Body of pancreas (tissue), 4 donors: ENCODE results near the gene RPRD1B.

Source experiments
- POLR2A ChIP-seq, 3 donors: fragments of 450-650 bp; IDR thresholded peaks; one replicate each; pipeline ENCODE4 v1.6.1; 2016; ENCODE audit warnings: antibody characterized with exemption in 3 of 3, mild to moderate bottlenecking in 2 of 3
- TF ChIP-seq, protein P1 (sequence below), 7 experiments: fragments of 450-650 bp in 4 of 7; fragments of 200-600 bp in 3 of 7; sonication (generic) in 3 of 7; IDR thresholded peaks; one replicate each; pipeline ENCODE4 v1.5.1; 2016 to 2019; ENCODE audit warnings: antibody characterized with exemption in 7 of 7

DNA sequence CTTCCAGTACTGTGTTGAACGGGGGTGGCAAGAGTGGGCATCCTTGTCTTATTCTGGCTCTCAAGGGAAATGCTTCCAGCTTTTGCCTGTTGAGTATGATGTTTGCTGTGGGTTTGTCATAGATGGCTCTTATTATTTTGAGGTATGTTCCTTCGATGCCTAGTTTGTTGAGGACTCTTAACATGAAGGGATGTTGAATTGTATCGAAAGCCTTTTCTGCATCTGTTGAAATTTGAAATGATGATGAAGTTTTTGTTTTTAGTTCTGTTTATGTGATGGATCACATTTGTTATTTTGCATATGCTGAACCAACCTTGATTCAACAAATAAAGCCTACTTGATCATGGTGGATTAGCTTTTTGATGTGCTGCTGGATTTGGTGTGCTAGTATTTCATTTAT lies 48.0 kb downstream of the RPRD1B start:
- TF ChIP-seq, protein P1, sequence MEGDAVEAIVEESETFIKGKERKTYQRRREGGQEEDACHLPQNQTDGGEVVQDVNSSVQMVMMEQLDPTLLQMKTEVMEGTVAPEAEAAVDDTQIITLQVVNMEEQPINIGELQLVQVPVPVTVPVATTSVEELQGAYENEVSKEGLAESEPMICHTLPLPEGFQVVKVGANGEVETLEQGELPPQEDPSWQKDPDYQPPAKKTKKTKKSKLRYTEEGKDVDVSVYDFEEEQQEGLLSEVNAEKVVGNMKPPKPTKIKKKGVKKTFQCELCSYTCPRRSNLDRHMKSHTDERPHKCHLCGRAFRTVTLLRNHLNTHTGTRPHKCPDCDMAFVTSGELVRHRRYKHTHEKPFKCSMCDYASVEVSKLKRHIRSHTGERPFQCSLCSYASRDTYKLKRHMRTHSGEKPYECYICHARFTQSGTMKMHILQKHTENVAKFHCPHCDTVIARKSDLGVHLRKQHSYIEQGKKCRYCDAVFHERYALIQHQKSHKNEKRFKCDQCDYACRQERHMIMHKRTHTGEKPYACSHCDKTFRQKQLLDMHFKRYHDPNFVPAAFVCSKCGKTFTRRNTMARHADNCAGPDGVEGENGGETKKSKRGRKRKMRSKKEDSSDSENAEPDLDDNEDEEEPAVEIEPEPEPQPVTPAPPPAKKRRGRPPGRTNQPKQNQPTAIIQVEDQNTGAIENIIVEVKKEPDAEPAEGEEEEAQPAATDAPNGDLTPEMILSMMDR (IDR thresholded peaks at IDR 0.05) = no peak
- no peak for TF ChIP-seq POLR2A (IDR thresholded peaks at IDR 0.05)
